Measurements from ENCODE around the gene LDLRAD4.

Gene LDLRAD4

DNA sequence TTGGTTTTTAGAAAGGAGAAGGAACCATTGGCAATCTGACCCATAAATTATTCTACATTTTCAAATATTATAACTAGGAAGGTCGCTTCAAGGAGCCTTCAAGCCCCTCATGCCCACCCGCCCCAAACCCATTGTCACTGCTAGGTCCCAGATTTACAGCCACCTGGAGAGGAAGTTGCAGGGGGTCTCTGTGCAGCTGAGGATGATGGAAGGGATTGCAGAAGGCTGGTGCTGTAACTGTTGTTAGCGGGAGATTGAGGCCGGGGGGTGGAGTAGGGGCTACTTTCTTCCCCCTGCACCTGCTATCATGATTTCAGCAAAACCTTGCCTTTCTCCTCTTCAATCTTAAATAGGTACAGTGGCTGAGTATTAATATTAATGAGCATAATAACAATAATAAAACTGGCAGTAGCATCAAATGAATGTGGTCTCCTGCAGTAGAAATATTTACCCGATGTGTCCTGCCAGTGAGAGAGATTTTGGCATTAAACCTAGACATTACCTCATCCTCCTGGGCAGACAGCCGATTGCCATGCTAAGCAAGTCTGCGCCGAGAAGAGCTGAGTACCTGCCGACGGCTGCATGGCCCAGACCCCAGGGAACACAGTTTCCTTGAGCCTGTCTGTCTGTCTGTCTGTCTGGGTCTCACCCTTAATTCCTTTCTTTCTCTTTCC lies 282.4 kb downstream of the LDLRAD4 start:
- no peak for DNase-seq

GRCh38 chr18:13501543-13501887 lies 283.0 kb downstream of the LDLRAD4 start:
- no peak for DNase-seq

GRCh38 chr18:13501891-13502290 lies 283.3 kb downstream of the LDLRAD4 start:
- no peak for DNase-seq

- no peak for DNase-seq
These were observed 284.0 kb downstream of the LDLRAD4 start for GRCh38 chr18:13502585-13502984.

- DNase-seq: no peak
These were observed 285.3 kb downstream of the LDLRAD4 start for GRCh38 chr18:13503836-13504235.

- no peak for DNase-seq
These were observed 287.3 kb downstream of the LDLRAD4 start for GRCh38 chr18:13505780-13506345.

DNA sequence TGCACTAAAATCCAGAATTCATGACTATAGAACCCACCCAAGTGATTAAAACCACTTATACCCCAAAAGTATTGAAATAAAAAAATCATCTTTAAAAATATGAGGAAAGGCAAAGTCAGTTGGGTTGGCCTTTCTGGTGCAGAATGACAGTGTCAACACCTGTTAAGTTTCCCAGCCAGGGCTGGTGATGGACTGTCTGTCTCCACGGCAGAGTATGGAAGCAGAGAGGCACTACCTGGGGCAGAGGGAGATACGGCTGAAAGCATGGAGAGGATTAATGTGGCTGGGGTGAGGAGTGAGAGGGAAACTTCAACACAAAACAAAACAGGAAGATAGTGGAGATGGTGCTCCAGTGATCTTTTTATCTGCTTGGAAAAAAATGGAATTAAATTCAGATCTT lies 292.0 kb downstream of the LDLRAD4 start:
- no peak for DNase-seq

- no peak for DNase-seq
These were observed 293.5 kb downstream of the LDLRAD4 start for GRCh38 chr18:13511961-13512577.

GRCh38 chr18:13513021-13513420 lies 294.5 kb downstream of the LDLRAD4 start:
- no peak for DNase-seq

- no peak for DNase-seq
These were observed 294.9 kb downstream of the LDLRAD4 start for GRCh38 chr18:13513481-13513880.

DNA sequence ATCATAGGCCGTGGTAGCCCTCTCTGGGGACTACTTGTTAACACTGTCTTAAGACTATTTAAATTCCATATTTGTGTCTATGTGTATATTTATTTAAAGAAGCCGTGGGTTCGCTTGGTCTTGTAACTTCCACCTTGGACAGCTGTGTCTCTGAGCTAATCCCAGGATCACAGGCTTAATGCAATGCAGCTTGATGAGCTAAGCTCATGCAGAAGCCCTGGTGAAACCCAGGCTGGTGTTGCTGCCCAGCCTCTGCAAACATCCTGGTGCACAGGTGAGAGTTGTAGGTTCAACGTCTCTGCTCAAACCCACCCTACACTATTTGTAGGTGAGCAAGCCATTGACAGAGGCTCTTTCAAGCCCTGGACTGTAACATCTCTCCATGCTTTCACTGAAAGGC lies 296.0 kb downstream of the LDLRAD4 start:
- DNase-seq: no peak

- no peak for DNase-seq
These were observed 298.3 kb downstream of the LDLRAD4 start for GRCh38 chr18:13516855-13517254.

DNA sequence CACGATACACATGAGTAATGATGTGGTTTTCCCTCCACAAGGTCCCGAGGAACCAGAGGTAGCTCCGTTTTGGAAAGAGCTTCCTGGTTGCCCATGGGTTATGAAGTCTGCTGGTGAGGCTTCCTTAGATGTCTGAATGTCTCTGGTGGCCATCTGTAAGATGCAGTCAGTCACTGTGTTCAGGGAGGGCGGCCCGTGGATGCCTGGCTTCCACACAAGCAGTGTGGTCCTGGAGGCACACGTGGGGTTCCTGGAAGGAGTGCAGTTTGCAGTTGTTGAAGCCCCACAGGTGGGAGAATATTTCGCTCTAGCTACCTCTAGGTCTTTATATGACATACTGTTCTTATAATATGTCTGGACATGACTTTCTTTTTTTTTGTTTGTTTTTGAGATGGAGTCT lies 298.8 kb downstream of the LDLRAD4 start:
- no peak for DNase-seq

GRCh38 chr18:13518382-13518781 lies 299.8 kb downstream of the LDLRAD4 start:
- no peak for DNase-seq

DNA sequence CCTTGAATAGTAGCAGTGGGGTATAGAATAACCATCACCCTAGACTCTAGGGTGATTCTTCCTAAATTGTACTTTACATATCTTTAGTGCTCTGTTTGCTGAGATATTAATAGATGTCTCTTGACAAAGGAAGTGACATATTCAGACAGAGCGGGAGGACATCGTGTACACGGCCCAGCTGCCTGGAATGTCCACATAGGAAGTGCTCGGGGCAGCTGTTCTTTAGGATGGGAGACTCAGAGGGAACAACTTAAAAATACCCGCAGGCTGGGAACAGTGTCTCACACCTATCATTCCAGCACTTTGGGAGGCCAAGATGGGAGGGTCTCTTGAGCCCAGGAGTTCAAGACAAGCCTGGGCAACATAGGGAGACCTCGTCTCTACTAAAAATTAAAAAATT lies 301.7 kb downstream of the LDLRAD4 start:
- DNase-seq: no peak

DNA sequence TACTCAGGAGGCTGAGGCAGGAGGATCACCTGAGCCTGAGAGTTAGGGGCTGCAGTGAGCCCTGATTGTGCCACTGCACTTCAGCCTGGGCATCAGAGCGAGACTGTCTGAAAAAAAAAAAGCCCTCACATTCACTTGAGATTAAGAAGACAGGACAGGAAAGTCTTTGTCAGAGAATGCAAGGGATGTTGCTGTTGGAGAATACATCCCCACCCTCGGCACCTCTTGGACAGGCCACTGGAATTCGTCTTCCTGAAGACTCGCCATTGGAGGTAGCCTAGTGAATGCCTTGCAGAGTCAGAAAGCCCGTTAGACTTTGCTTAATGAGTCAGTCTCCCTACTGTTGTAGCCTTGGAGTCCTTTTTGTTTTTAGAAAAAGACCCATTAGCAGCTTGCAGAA lies 302.2 kb downstream of the LDLRAD4 start:
- DNase-seq: no peak

- no peak for DNase-seq
These were observed 302.9 kb downstream of the LDLRAD4 start for GRCh38 chr18:13521418-13521817.

DNA sequence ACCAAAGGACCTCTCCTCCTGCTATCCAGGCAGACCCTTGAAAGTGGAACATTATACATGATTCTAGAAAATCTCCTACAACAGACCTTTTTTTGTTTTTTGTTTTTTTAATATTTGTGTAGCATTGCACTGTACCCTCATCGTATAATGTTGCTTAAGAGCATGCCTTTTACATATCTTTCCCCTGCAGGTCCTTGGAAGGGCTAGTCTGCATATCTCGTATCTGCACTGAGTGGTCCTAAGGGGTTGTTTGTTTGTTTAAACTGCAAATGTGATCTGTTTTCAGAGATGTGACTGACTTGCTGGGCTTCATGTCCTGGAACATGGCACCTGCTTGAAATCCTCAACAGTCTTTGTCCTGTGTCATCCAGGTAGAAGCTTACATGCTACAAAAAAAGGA lies 303.7 kb downstream of the LDLRAD4 start:
- no peak for DNase-seq

- DNase-seq: no peak
These were observed 304.5 kb downstream of the LDLRAD4 start for GRCh38 chr18:13522861-13523660.

DNA sequence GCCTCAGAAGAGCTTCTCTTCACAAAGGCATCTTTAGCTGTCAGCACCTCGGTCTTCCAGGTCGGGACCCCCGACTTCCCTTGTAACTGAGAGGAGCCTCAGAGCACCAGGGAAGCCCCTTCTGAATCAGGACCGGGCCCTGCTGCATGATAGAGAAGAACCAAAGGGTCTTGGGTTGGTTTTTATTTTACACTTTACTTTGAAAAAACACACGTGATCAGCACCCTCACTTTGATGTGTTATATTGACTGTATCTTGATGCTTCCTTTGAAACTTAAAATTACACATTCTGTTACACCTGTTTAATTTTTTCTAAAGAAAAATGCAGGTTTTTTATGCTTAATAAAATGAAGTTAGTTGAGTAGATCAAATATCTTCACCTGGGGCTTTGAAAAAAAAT lies 305.5 kb downstream of the LDLRAD4 start:
- no peak for DNase-seq

DNA sequence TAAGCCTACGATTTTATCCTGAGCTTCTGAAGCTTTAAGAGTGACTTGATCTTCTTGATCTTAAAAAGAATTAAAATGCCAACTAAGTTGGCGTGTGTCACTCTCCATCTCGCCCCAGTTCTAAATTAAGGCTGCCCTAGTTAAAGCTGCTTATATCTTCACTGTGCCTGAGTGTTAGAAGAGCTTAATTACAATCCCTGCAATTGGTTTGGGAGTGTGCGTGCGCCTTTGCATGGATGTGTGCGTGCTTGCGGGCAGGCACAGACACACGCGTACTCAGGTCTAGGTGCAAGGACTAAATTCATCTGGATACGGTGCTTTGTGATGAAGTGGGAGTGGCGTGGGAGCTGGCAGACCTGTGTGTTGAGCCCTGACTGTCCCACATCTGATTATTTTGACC lies 306.3 kb downstream of the LDLRAD4 start:
- no peak for DNase-seq

- no peak for DNase-seq
These were observed 306.9 kb downstream of the LDLRAD4 start for GRCh38 chr18:13525381-13526029.

DNA sequence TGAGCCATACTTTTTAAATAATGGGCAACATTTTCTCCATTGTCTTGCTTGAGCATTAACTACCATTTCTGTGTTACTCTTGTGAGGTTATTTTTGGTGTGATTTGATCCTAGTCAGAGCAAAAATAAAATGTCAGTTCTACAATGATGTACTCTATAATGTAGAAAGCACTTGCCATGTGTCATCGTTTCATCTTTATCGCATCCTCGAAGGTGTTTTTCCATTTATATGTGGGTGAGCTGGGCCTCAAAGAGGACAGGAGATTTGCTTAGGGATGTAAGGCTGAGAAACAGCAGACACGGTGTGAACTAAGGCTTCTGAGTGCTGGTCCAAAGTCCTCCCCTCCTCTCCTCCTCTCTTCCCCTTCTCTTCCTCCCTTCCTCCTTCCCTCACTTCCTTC lies 308.0 kb downstream of the LDLRAD4 start:
- no peak for DNase-seq

All from NCI-H2227 treated with DMSO at 0.1 percent for 48 hours (cell line).